K562 (cell line): ENCODE data around the gene TMEM181. TPM values are rescaled to one million over a fixed set of nuclear protein-coding genes. Genes with fewer than 3 reads are reported as not detected.

Experiments used
- ATAC-seq: fragments of 200-7000 bp; cut with Tn5 transposase; 3 replicates; pipeline ENCODE4 v1.9.1; 2020; ENCODE audit warnings: moderate library complexity
- BruUV-seq: library from RNA; stranded (reverse); fragments of 400-500 nt; replicated peaks from 2 replicates; lab custom pipeline; 2021; lab: Mats Ljungman, UMichigan
- CTCF ChIA-PET: fragments of 300-600 bp; formaldehyde crosslinking; extraction: SDS; loops from one replicate; lab custom pipeline; 2021; ENCODE audit warnings: low intra/inter-chr PET ratio; lab: Yijun Ruan, JAX
- POLR2A ChIA-PET: fragments of 300-600, 350-650 bp; sonication (Branson Sonifier 250); formaldehyde crosslinking; extraction: SDS; loops from one replicate; lab custom pipeline; 2021; ENCODE audit warnings: antibody characterized with exemption, inconsistent platforms; lab: Yijun Ruan, JAX
- DNase-seq, 4 experiments: peaks; one replicate each; pipeline versions ENCODE4 v3.0.0 to v3.0.0-alpha.2; 2011 to 2018; ENCODE audit warnings: low spot score in 3 of 4, mixed read lengths in 3 of 4; ENCODE audit errors: extremely low read depth in 1 of 4
- FAIRE-seq: peaks from 2 replicates; lab custom pipeline; 2011; peaks lifted over from hg19 to GRCh38; lab: Jason Lieb, UNC
- H2AFZ ChIP-seq: 2 replicates; pipeline ENCODE4 v1.6.0; 2011; ENCODE audit warnings: low read depth, low read length, control low read depth, inconsistent platforms
- H3K27ac ChIP-seq: fragments of 200-600 bp; 3 replicates; pipeline ENCODE4 v1.8.0; 2011; ENCODE audit warnings: low read depth, mild to moderate bottlenecking, control low read depth, inconsistent platforms, low read length, moderate library complexity, mixed read lengths; ENCODE audit errors: extremely low read depth
- H3K27me3 ChIP-seq, 2 experiments: fragments of 300-600 bp in 1 of 2; 2 replicates in 1 of 2; 3 replicates in 1 of 2; pipeline versions ENCODE4 v1.6.0 to v1.8.0; 2011; ENCODE audit warnings: inconsistent platforms in 2 of 2, low read length in 2 of 2, mild to moderate bottlenecking in 1 of 2, mixed read lengths in 1 of 2, moderate library complexity in 1 of 2; ENCODE audit not compliant: control insufficient read depth in 2 of 2, insufficient read depth in 2 of 2
- H3K36me3 ChIP-seq: fragments of 300-600 bp; 3 replicates; pipeline ENCODE4 v1.8.0; 2011; ENCODE audit warnings: mild to moderate bottlenecking, low read length, inconsistent platforms; ENCODE audit not compliant: control insufficient read depth, insufficient read depth
- H3K4me1 ChIP-seq, 2 experiments: fragments of 200-600 bp in 1 of 2; replicated peaks in 1 of 2; 2 replicates in 1 of 2; 3 replicates in 1 of 2; pipeline versions ENCODE4 v1.5.1 to v1.8.0; 2011; ENCODE audit warnings: inconsistent platforms in 2 of 2, low read length in 2 of 2, mild to moderate bottlenecking in 1 of 2, mixed read lengths in 1 of 2, moderate library complexity in 1 of 2; ENCODE audit not compliant: control insufficient read depth in 2 of 2, insufficient read depth in 2 of 2
- H3K4me2 ChIP-seq: 2 replicates; pipeline ENCODE4 v1.6.1; 2011; ENCODE audit warnings: low read length, control low read depth, inconsistent platforms, mixed read lengths; ENCODE audit not compliant: insufficient read depth
- H3K4me3 ChIP-seq: fragments of 200-600 bp; sonication (generic), shearing (Covaris generic); 2 replicates; pipeline ENCODE4 v1.5.1; 2016; ENCODE audit warnings: control low read depth, inconsistent platforms
- H3K79me2 ChIP-seq: fragments of 200-600 bp; 3 replicates; pipeline ENCODE4 v1.8.0; 2011; ENCODE audit warnings: low read length, inconsistent platforms; ENCODE audit not compliant: control insufficient read depth, insufficient read depth
- H3K9ac ChIP-seq, 2 experiments: 2 replicates each; pipeline versions ENCODE4 v1.6.0 to v1.6.1; 2011; ENCODE audit warnings: low read depth in 2 of 2, low read length in 2 of 2, control low read depth in 1 of 2, inconsistent platforms in 1 of 2, mild to moderate bottlenecking in 1 of 2, mixed read lengths in 1 of 2; ENCODE audit not compliant: insufficient read depth in 1 of 2
- H3K9me1 ChIP-seq: one replicate; pipeline ENCODE4 v1.6.0; 2011; ENCODE audit warnings: inconsistent platforms, mild to moderate bottlenecking, low read length, moderate library complexity; ENCODE audit not compliant: control insufficient read depth, insufficient read depth
- H3K9me3 ChIP-seq: replicated peaks from 2 replicates; pipeline ENCODE4 v1.5.1; 2011; ENCODE audit warnings: low read depth, low read length, inconsistent platforms; ENCODE audit not compliant: control insufficient read depth, insufficient read depth
- H4K20me1 ChIP-seq: replicated peaks from 2 replicates; pipeline ENCODE4 v1.6.1; 2011; ENCODE audit warnings: low read length, inconsistent platforms, mixed read lengths; ENCODE audit not compliant: control insufficient read depth, insufficient read depth
- ASH1L ChIP-seq: fragments of 450-650 bp; IDR thresholded peaks from 2 replicates; pipeline ENCODE4 v1.6.1; 2018; ENCODE audit warnings: borderline replicate concordance, mild to moderate bottlenecking, low read depth; ENCODE audit not compliant: partially characterized antibody
- CBX8 ChIP-seq: fragments of 200-600 bp; sonication (generic); IDR thresholded peaks from 2 replicates; pipeline ENCODE4 v1.6.1; 2012; ENCODE audit warnings: borderline replicate concordance, mixed run types, low read depth, mild to moderate bottlenecking, moderate library complexity, mixed read lengths, low read length, control low read depth, inconsistent platforms; ENCODE audit not compliant: poor library complexity, severe bottlenecking; ENCODE audit errors: extremely low read depth
- FOXA3 ChIP-seq, 2 experiments: fragments of 450-650 bp in 1 of 2; sonication (generic) in 1 of 2; formaldehyde crosslinking; IDR thresholded peaks in 1 of 2; conservative IDR thresholded peaks in 1 of 2; 2 replicates each; pipeline versions ENCODE4 v1.4.0 to v1.8.0; 2020 to 2022; ENCODE audit warnings: mild to moderate bottlenecking in 2 of 2, missing genetic modification reagents in 1 of 2
- GTF2E2 ChIP-seq: fragments of 200-800 bp; sonication (Bioruptor generic); IDR thresholded peaks from 2 replicates; pipeline ENCODE4 v1.6.1; 2016; ENCODE audit warnings: missing genetic modification characterization, missing compliant biosample characterization
- HNRNPLL ChIP-seq: fragments of 200-400 bp; formaldehyde crosslinking; IDR thresholded peaks from 2 replicates; pipeline ENCODE4 v1.6.1; 2017; ENCODE audit warnings: low read length, low read depth, mild to moderate bottlenecking; ENCODE audit not compliant: poor library complexity, severe bottlenecking
- MBD2 ChIP-seq: sonication (generic); IDR thresholded peaks from 2 replicates; pipeline ENCODE4 v1.6.1; 2016; ENCODE audit warnings: low read depth, borderline replicate concordance
- NONO ChIP-seq, 2 experiments: fragments of 200-400 bp in 1 of 2; fragments of 450-650 bp in 1 of 2; formaldehyde crosslinking in 1 of 2; IDR thresholded peaks; 2 replicates each; pipeline ENCODE4 v1.6.1; 2017; ENCODE audit warnings: low read depth in 2 of 2, mild to moderate bottlenecking in 2 of 2, moderate library complexity in 2 of 2, low read length in 1 of 2
- POLR3A ChIP-seq: IDR thresholded peaks from 2 replicates; pipeline ENCODE4 v1.6.1; 2011; ENCODE audit warnings: borderline replicate concordance, mild to moderate bottlenecking, moderate library complexity; ENCODE audit not compliant: insufficient read length, insufficient read depth; ENCODE audit errors: extremely low read depth
- RNF2 ChIP-seq: sonication (generic); IDR thresholded peaks from 2 replicates; pipeline ENCODE4 v1.6.1; 2016
- SOX6 ChIP-seq: fragments of 450-650 bp; IDR thresholded peaks from 2 replicates; pipeline ENCODE4 v1.6.1; 2014; ENCODE audit warnings: mild to moderate bottlenecking
- TSC22D4 ChIP-seq: fragments of 450-650 bp; IDR thresholded peaks from 2 replicates; pipeline ENCODE4 v1.6.1; 2016; ENCODE audit warnings: missing genetic modification characterization, missing biosample characterization, control low read depth
- ZFP36 ChIP-seq: fragments of 150-350 bp; IDR thresholded peaks from 2 replicates; pipeline ENCODE4 v1.6.1; 2018; ENCODE audit warnings: low read length, low read depth; ENCODE audit not compliant: partially characterized antibody
- ZNF23 ChIP-seq: fragments of 250-450 bp; sonication (Bioruptor Pico); IDR thresholded peaks from 2 replicates; pipeline ENCODE4 v1.4.0; 2020; ENCODE audit warnings: mild to moderate bottlenecking
- ZNF717 ChIP-seq: fragments of 250-450 bp; sonication (Bioruptor Pico); IDR thresholded peaks from 2 replicates; pipeline ENCODE4 v1.5.0; 2021
- ZNF76 ChIP-seq: fragments of 250-450 bp; sonication (Bioruptor Pico); IDR thresholded peaks from 2 replicates; pipeline ENCODE4 v1.4.0; 2020; ENCODE audit warnings: mild to moderate bottlenecking, moderate library complexity, borderline replicate concordance
- WGBS: fragments of 100-300 bp; shearing (Covaris generic); methylation state at CpG from one replicate; pipeline ENCODE4 v1.1.6; 2016; ENCODE audit warnings: low coverage, mixed read lengths; ENCODE audit not compliant: insufficient coverage; ENCODE audit errors: missing lambda C conversion rate; 5-methylcytosine and 5-hydroxymethylcytosine counted together
- in situ Hi-C: fragments of 300-500 bp; cut with MboI; formaldehyde crosslinking; loops from 4 replicates; pipeline ENCODE4 v1.15.0; 2018; ENCODE audit warnings: inconsistent platforms, mixed read lengths
- intact Hi-C: fragments of 100-400 bp; cut with micrococcal nuclease; formaldehyde crosslinking; loops from 2 replicates; pipeline ENCODE4 v1.14.2; 2022
- polyA plus RNA-seq, 8 experiments: library from polyadenylated mRNA; depleted of rRNA in 4 of 8; stranded (reverse) in 5 of 8; unstranded in 3 of 8; fragments of >200 nt; fragmentation: Nextera tagmentation in 2 of 8; fragmentation: Illumina TruSeq in 1 of 8; extraction: Ambion mirVana in 2 of 8; extraction: Trizol in 1 of 8; gene quantifications; 2 replicates each; pipeline versions ENCODE4 v1.2.1 to v1.2.3, GENCODE V29; 2011 to 2014; ENCODE audit warnings: inconsistent platforms in 1 of 8, missing spikeins in 1 of 8
- total RNA-seq, 7 experiments: library from RNA; depleted of rRNA in 6 of 7; stranded (reverse); fragments of >200 nt in 6 of 7; fragmentation: Illumina TruSeq in 2 of 7; extraction: Trizol in 2 of 7; gene quantifications; 2 replicates each; pipeline versions ENCODE4 v1.2.1 to v1.2.3, GENCODE V29; 2011 to 2021; ENCODE audit warnings: low replicate concordance in 1 of 7
- TF ChIP-seq, protein P1 (sequence below): IDR thresholded peaks from 2 replicates; pipeline ENCODE4 v1.6.1; 2011; ENCODE audit not compliant: insufficient read length; ENCODE audit errors: extremely low read depth
- TF ChIP-seq, protein P2 (sequence below), 3 experiments: IDR thresholded peaks in 2 of 3; conservative IDR thresholded peaks in 1 of 3; 2 replicates each; pipeline ENCODE4 v1.5.1; 2011 to 2012; ENCODE audit warnings: low read length in 3 of 3, mild to moderate bottlenecking in 3 of 3, control low read depth in 2 of 3, improper control_type of control experiment in 1 of 3, inconsistent platforms in 1 of 3, low read depth in 1 of 3, mixed read lengths in 1 of 3, moderate library complexity in 1 of 3; ENCODE audit not compliant: insufficient read depth in 2 of 3

Gene TMEM181
- total and polyA plus RNA-seq, 9 of the 15 experiments (the other 6 are each of a cell fraction or from before 2014, with no cell fraction given), result 5.6 to 27.2 (median 19.9) TPM

DNA sequence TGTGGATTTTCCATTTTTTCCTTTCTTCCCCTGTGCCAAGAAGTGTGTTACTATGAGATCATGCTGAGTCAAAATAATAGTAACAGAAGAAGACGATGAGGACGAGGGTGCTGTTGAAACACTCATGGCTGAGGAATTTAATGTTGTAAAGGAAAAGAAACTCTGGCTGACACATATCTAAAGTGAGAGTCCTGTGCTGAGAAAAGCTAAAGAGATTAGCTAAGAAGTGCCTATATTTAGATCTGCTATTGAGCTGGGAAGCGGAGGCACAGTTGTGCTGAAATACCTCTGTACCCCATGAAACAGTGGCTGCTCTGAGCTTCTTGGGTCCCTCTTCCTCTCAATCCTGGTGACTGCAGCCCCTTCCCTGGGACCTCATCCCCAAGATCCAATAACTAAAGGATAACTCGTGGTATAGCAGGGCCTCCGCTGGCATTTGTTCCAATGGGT lies 88.8 kb downstream of the TMEM181 start (continued):
- TF ChIP-seq TSC22D4 (tag) (no peak), POLR3A (no peak)

DNA sequence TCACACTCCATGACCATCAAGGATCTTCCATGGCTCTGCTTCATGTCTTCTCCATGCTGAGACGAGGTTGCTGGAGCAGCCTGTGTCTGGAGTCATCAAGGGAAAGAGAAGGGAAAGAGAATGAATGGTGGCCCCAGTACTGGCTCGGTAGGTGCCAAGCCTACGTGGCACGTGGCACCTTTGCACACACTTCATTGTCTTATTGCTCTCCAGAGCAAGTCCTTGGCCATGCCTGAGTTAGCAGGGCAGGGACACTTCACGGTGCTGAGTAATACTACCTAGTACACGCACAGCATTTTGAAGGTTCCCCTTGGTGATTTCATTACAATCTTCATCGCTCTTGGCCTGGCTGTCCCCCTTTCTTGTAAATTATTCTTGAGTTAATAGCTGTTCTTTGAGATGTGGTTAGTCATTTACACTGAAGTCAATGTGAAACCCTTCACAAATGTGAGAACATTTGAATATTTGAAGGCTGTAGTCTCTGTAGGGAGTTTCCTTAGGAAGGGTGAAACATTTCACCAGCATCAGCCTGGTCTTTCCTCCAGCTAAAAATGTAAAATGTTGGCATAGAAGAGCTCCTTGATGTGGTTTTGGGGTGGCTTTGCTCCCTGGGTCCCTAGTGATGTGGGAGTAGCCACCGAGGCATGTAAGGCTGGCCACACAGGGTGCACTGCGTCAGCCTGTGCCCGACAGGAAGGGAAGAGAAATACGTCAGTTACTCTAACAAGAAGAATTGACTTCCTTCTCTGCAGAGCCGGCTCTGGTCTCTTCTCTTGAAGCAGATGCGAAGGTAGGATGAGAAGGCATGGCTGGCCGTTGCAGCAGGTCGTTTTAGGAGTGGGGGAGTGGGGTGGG lies 89.6 kb downstream of the TMEM181 start, which contains the start of gene SYTL3:
Gene SYTL3, plus strand, starts transcription at position 766 of the 855 bp plus-strand sequence. CDS start 13,215 bp downstream, outside the sequence.
- 5% methylated on average over 15 of the region's 15 CpGs for WGBS
- peak within 1 kb of the TSS; percentile 18 for H2AFZ ChIP-seq
- TF ChIP-seq ZNF76 (CRISPR knock-in tag) (no peak), HNRNPLL (peak; percentile 32), MBD2 (no peak), ASH1L (no peak), FOXA3 (CRISPR knock-in tag; conservative IDR thresholded peaks at IDR 0.05 in 1 of 2, IDR thresholded peaks at IDR 0.05 in 1 of 2) (0 out of 4 replicates have a peak, but pooled peaks of 1 of the 2 experiments have one; percentile 17), ZFP36 (peak; percentile 21), NONO (IDR thresholded peaks at IDR 0.05; ENCODE audit: low read depth in 2 of 2, low read length in 1 of 2) (no peak), SOX6 (no peak), RNF2 (no peak), CBX8 (no peak), ZNF717 (CRISPR knock-in tag) (no peak), GTF2E2 (tag) (no peak), ZNF23 (CRISPR knock-in tag) (no peak)
- TF ChIP-seq, protein P1, sequence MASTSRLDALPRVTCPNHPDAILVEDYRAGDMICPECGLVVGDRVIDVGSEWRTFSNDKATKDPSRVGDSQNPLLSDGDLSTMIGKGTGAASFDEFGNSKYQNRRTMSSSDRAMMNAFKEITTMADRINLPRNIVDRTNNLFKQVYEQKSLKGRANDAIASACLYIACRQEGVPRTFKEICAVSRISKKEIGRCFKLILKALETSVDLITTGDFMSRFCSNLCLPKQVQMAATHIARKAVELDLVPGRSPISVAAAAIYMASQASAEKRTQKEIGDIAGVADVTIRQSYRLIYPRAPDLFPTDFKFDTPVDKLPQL, result no peak
- TF ChIP-seq, protein P2, sequence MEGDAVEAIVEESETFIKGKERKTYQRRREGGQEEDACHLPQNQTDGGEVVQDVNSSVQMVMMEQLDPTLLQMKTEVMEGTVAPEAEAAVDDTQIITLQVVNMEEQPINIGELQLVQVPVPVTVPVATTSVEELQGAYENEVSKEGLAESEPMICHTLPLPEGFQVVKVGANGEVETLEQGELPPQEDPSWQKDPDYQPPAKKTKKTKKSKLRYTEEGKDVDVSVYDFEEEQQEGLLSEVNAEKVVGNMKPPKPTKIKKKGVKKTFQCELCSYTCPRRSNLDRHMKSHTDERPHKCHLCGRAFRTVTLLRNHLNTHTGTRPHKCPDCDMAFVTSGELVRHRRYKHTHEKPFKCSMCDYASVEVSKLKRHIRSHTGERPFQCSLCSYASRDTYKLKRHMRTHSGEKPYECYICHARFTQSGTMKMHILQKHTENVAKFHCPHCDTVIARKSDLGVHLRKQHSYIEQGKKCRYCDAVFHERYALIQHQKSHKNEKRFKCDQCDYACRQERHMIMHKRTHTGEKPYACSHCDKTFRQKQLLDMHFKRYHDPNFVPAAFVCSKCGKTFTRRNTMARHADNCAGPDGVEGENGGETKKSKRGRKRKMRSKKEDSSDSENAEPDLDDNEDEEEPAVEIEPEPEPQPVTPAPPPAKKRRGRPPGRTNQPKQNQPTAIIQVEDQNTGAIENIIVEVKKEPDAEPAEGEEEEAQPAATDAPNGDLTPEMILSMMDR (IDR thresholded peaks at IDR 0.05 in 2 of 3, conservative IDR thresholded peaks at IDR 0.05 in 1 of 3; ENCODE audit: insufficient read depth in 2 of 3, low read depth in 1 of 3, low read length in 3 of 3), result no peak

More for the DNA sequence above, 89.6 kb downstream of the TMEM181 start, which contains the start of gene SYTL3:
- DNase-seq, result no peak
- Histone ChIP-seq H3K27ac (no peak within 1 kb of the TSS), H3K27me3 (peaks cover 27 to 36% of the 10 kb centered on the region in 2 experiments), H3K36me3 (no peaks in the 10 kb centered on the region), H3K79me2 (peaks cover under 1% of the 10 kb centered on the region; the same call in 2 of the 3 replicates), H3K4me3 (no peak within 1 kb of the TSS), H3K9me3 (no peaks in the 10 kb centered on the region), H3K4me2 (peak within 1 kb of the TSS; percentile 30; the same call in 1 of the 2 replicates), H3K9ac (peak within 1 kb of the TSS in 1 of 2 experiments; percentile 28; a peak in 1 of 4 replicates), H3K4me1 (peaks cover 6 to 14% of the 10 kb centered on the region in 2 experiments; a peak in 4 of 5 replicates), H4K20me1 (no peaks in the 10 kb centered on the region), H3K9me1 (no peaks in the 10 kb centered on the region)
- FAIRE-seq, result no peak
- BruUV-seq, result no TSS peak
- ChIA-PET POLR2A (no interaction called here), CTCF (no interaction called here)
- intact Hi-C loops (no loop called here), in situ Hi-C loops (no loop called here)
- peak; percentile 50 for ATAC-seq
